HepG2 (cell line): ENCODE measurements around the gene ERICH6. TPM values are rescaled to one million over a fixed set of nuclear protein-coding genes. Genes with fewer than 3 reads are reported as not detected.

ENCODE experiments used
- ATAC-seq: fragments of 200-7000 bp; cut with Tn5 transposase; 3 replicates; pipeline ENCODE4 v1.9.1; 2020; ENCODE audit warnings: mild to moderate bottlenecking, moderate library complexity
- BruUV-seq: library from RNA; stranded (reverse); fragments of 400-500 nt; replicated peaks from 2 replicates; lab custom pipeline; 2021; lab: Mats Ljungman, UMichigan
- CTCF ChIA-PET: fragments of 300-600 bp; formaldehyde crosslinking; extraction: SDS; loops from one replicate; lab custom pipeline; 2021; ENCODE audit warnings: low total read pairs, inconsistent platforms, low intra/inter-chr PET ratio; lab: Yijun Ruan, JAX
- POLR2A ChIA-PET: fragments of 350-600 bp; sonication (Branson Sonifier 250); formaldehyde crosslinking; loops from one replicate; lab custom pipeline; 2020; ENCODE audit warnings: antibody characterized with exemption, inconsistent platforms; lab: Yijun Ruan, JAX
- DNase-seq: peaks from one replicate; pipeline ENCODE4 v3.0.0-alpha.2; 2015; ENCODE audit warnings: low spot score
- FAIRE-seq: peaks from 3 replicates; lab custom pipeline; 2011; peaks lifted over from hg19 to GRCh38; lab: Jason Lieb, UNC
- H2AFZ ChIP-seq: one replicate; pipeline ENCODE4 v1.6.1; 2011; ENCODE audit warnings: low read length, inconsistent platforms
- H3K27ac ChIP-seq: fragments of 300-600 bp; 3 replicates; pipeline ENCODE4 v1.8.0; 2011; ENCODE audit warnings: mixed run types, mild to moderate bottlenecking, mixed read lengths, low read length, inconsistent platforms; ENCODE audit not compliant: insufficient read depth; ENCODE audit errors: extremely low read length
- H3K27me3 ChIP-seq, 2 experiments: fragments of 200-600 bp in 1 of 2; 2 replicates in 1 of 2; 3 replicates in 1 of 2; pipeline versions ENCODE4 v1.6.0 to v1.8.0; 2011; ENCODE audit warnings: low read length in 2 of 2, mild to moderate bottlenecking in 2 of 2, moderate library complexity in 2 of 2, inconsistent platforms in 1 of 2; ENCODE audit not compliant: insufficient read depth in 2 of 2, control insufficient read depth in 1 of 2
- H3K36me3 ChIP-seq, 2 experiments: fragments of 200-600 bp in 1 of 2; replicated peaks in 1 of 2; 2 replicates in 1 of 2; 3 replicates in 1 of 2; pipeline versions ENCODE4 v1.5.1 to v1.8.0; 2011; ENCODE audit warnings: low read length in 2 of 2, inconsistent platforms in 1 of 2; ENCODE audit not compliant: insufficient read depth in 2 of 2, control insufficient read depth in 1 of 2
- H3K4me1 ChIP-seq: 2 replicates; pipeline ENCODE4 v1.5.1; 2012; ENCODE audit warnings: low read length, inconsistent platforms; ENCODE audit not compliant: insufficient read depth
- H3K4me2 ChIP-seq: 2 replicates; pipeline ENCODE4 v1.6.0; 2011; ENCODE audit warnings: low read depth, low read length, inconsistent platforms
- H3K4me3 ChIP-seq, 3 experiments: fragments of 200-600 bp in 1 of 3; sonication (generic), shearing (Covaris generic) in 1 of 3; replicated peaks in 1 of 3; 2 replicates each; pipeline ENCODE4 v1.5.1; 2011 to 2016; ENCODE audit warnings: low read length in 3 of 3, inconsistent platforms in 2 of 3, low read depth in 2 of 3, mild to moderate bottlenecking in 2 of 3, control low read depth in 1 of 3, mixed read lengths in 1 of 3; ENCODE audit not compliant: insufficient read depth in 1 of 3
- H3K79me2 ChIP-seq: one replicate; pipeline ENCODE4 v1.6.1; 2011; ENCODE audit warnings: low read length, inconsistent platforms; ENCODE audit not compliant: insufficient read depth
- H3K9ac ChIP-seq: 2 replicates; pipeline ENCODE4 v1.6.0; 2011; ENCODE audit warnings: mild to moderate bottlenecking, low read depth, low read length, inconsistent platforms; ENCODE audit not compliant: insufficient read depth
- H3K9me3 ChIP-seq: 2 replicates; pipeline ENCODE4 v1.5.1; 2012; ENCODE audit warnings: mild to moderate bottlenecking, low read length
- H4K20me1 ChIP-seq: 2 replicates; pipeline ENCODE4 v1.6.0; 2011; ENCODE audit warnings: inconsistent platforms, mild to moderate bottlenecking, low read length, moderate library complexity; ENCODE audit not compliant: insufficient read depth
- BCL6 ChIP-seq: IDR thresholded peaks from 2 replicates; pipeline ENCODE4 v1.6.1; 2016; ENCODE audit warnings: missing genetic modification reagents, missing compliant biosample characterization
- CEBPG ChIP-seq: IDR thresholded peaks from 2 replicates; pipeline ENCODE4 v1.6.1; 2016
- NONO ChIP-seq, 2 experiments: fragments of 450-650 bp in 1 of 2; sonication (generic) in 1 of 2; formaldehyde crosslinking in 1 of 2; IDR thresholded peaks in 1 of 2; conservative IDR thresholded peaks in 1 of 2; 2 replicates each; pipeline versions ENCODE4 v1.6.1 to v1.8.0; 2017 to 2022; ENCODE audit warnings: mild to moderate bottlenecking in 1 of 2, missing genetic modification reagents in 1 of 2, moderate library complexity in 1 of 2
- ZBED4 ChIP-seq: sonication (generic); formaldehyde crosslinking; IDR thresholded peaks from 2 replicates; pipeline ENCODE4 v1.4.0; 2020; ENCODE audit warnings: missing genetic modification reagents, borderline replicate concordance
- ZKSCAN1 ChIP-seq: fragments of 150-350 bp; IDR thresholded peaks from 2 replicates; pipeline ENCODE4 v1.6.1; 2014; ENCODE audit warnings: low read length
- ZNF720 ChIP-seq: sonication (generic); formaldehyde crosslinking; IDR thresholded peaks from 2 replicates; pipeline ENCODE4 v1.4.0; 2020; ENCODE audit warnings: missing genetic modification reagents
- ZNF749 ChIP-seq: sonication (generic); formaldehyde crosslinking; IDR thresholded peaks from 2 replicates; pipeline ENCODE4 v1.8.0; 2022; ENCODE audit warnings: mild to moderate bottlenecking, missing genetic modification reagents, moderate library complexity, borderline replicate concordance
- WGBS: methylation state at CpG from one replicate; pipeline ENCODE4 v1.1.6; 2017; ENCODE audit warnings: low lambda C conversion rate; 5-methylcytosine and 5-hydroxymethylcytosine counted together
- in situ Hi-C: cut with HindIII; loops from 2 replicates; pipeline ENCODE4 v1.10.0; 2017; ENCODE audit warnings: low pct_unique_long_range_greater_than_20kb; ENCODE audit not compliant: extremely low pct_ligation_motif_present
- intact Hi-C: fragments of 100-400 bp; cut with micrococcal nuclease; formaldehyde crosslinking; loops from one replicate; pipeline ENCODE4 v1.10.0; 2022; ENCODE audit not compliant: unreplicated experiment
- polyA plus RNA-seq, 8 experiments: library from polyadenylated mRNA; depleted of rRNA in 3 of 8; stranded (reverse) in 7 of 8; unstranded in 1 of 8; fragments of >200 nt; fragmentation: Illumina TruSeq in 4 of 8; extraction: Trizol in 4 of 8; gene quantifications; 2 replicates each; pipeline versions ENCODE4 v1.2.1 to v1.2.3, GENCODE V29; 2011 to 2016; ENCODE audit warnings: low read depth in 4 of 8, missing spikeins in 1 of 8, mixed read lengths in 1 of 8; ENCODE audit not compliant: insufficient read depth in 1 of 8
- total RNA-seq, 5 experiments: library from RNA; depleted of rRNA; stranded (reverse); fragments of >200 nt; fragmentation: Illumina TruSeq; extraction: Trizol; gene quantifications; 2 replicates each; pipeline ENCODE4 v1.2.3, GENCODE V29; 2016; ENCODE audit warnings: low read depth in 1 of 5

Gene ERICH6
- total and polyA plus RNA-seq, 2 of the 13 experiments (the other 11 are each of a cell fraction or from before 2014, with no cell fraction given) = 0.03 TPM; not detected in 1

GRCh38 chr3:150710097-150710496 is 6.4 kb upstream of the ERICH6 start:
- no peaks in the 10 kb centered on the region for H3K4me1 ChIP-seq
- H3K27ac ChIP-seq = no peak overlapping the region
- POLR2A ChIA-PET = no interaction called here
- intact Hi-C loops (no loop called here), in situ Hi-C loops (no loop called here)
- H3K9ac ChIP-seq = no peak overlapping the region
- H4K20me1 ChIP-seq = no peaks in the 10 kb centered on the region
- no peak for FAIRE-seq
- no peaks in the 10 kb centered on the region for H3K27me3 ChIP-seq
- 87% methylated on average over 2 of the region's 2 CpGs for WGBS
- no peak overlapping the region for H3K4me3 ChIP-seq
- H3K4me2 ChIP-seq = no peak overlapping the region
- DNase-seq = no peak
- H3K9me3 ChIP-seq = no peaks in the 10 kb centered on the region
- CTCF ChIA-PET = no interaction called here
- BruUV-seq = no TSS peak
- no peak overlapping the region for H2AFZ ChIP-seq
- H3K36me3 ChIP-seq = no peaks in the 10 kb centered on the region
- no peak for TF ChIP-seq ZNF720 (CRISPR knock-in tag)
- no peak for TF ChIP-seq NONO (IDR thresholded peaks at IDR 0.05)
- TF ChIP-seq NONO (CRISPR knock-in tag; conservative IDR thresholded peaks at IDR 0.05) = no peak
- no peak for TF ChIP-seq ZBED4 (CRISPR knock-in tag)
- no peak for TF ChIP-seq ZKSCAN1
- no peak for TF ChIP-seq ZNF749
- no peak for TF ChIP-seq CEBPG (CRISPR knock-in tag)
- TF ChIP-seq BCL6 (CRISPR knock-in tag) = no peak
- H3K79me2 ChIP-seq = no peaks in the 10 kb centered on the region
- no peak for ATAC-seq
